Activated T-helper 17 cell treated with anti-CD3 and anti-CD28 coated beads, Interleukin-2, amount 50 U/mL, for 72 hours (primary cell): ENCODE results near the gene CASZ1. TPM values are rescaled to one million over a fixed set of nuclear protein-coding genes. Genes with fewer than 3 reads are reported as not detected.

Source experiments
- ATAC-seq: fragments of 150-1000 bp; cut with Tn5 transposase; replicated peaks from 2 replicates; pipeline ENCODE4 v1.10.0; 2021; ENCODE audit warnings: mild to moderate bottlenecking, moderate library complexity
- H3K27ac Mint-ChIP-seq: one replicate; pipeline ENCODE4 v1.8.0; 2022; ENCODE audit warnings: mixed read lengths
- H3K27me3 Mint-ChIP-seq: one replicate; pipeline ENCODE4 v1.8.0; 2022; ENCODE audit warnings: mixed read lengths
- H3K36me3 Mint-ChIP-seq: one replicate; pipeline ENCODE4 v1.8.0; 2022; ENCODE audit warnings: low read depth, mild to moderate bottlenecking, mixed read lengths
- H3K4me1 Mint-ChIP-seq: one replicate; pipeline ENCODE4 v1.8.0; 2022; ENCODE audit warnings: mixed read lengths
- H3K4me3 Mint-ChIP-seq: one replicate; pipeline ENCODE4 v1.8.0; 2022; ENCODE audit warnings: mild to moderate bottlenecking, mixed read lengths
- H3K9me3 Mint-ChIP-seq: one replicate; pipeline ENCODE4 v1.8.0; 2022; ENCODE audit warnings: mixed read lengths
- total RNA-seq, 2 donors: library from RNA; stranded (reverse); gene quantifications; one replicate each; pipeline ENCODE4 v1.2.3, GENCODE V29; 2022

The CASZ1 gene
- total RNA-seq, 2 donors from 2014 or later: 2.6 to 4.3 TPM

DNA sequence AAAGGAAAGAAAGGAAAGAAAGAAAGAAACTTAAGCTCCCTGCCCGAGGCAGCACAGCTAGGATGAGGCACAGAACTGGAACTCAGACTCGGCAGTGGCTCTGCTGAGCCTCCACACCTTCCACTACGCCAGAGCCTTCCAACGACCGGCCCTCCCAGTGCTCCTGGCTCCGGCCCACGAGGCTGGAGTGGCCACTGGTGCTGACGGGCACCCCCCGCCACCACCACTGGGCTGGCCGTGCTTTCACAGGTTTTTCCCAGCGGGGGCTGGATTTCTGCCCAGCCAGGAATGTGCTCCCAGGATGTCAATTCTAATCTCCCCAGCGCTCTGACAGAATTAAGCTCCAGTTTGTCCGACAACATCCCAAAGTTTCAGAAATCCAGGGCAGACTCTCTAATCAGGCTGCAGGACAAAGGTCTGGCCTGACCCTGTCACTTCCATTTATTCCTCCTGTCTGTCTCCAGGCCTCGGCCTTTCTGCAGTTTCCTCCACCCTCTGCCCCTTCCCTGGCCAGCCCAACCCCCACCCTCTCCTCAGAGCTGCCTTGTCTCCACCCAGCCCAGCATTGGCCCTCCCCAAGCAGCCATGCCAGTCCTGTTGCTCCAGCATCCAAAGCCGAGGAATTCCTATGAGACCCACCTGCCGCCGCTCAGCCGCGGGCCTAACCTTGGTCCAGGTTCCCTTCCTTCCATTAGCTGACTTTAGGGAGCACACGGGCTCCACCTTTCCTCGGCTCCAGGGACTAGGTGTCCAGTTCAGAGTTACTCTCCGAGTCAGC, 81.9 kb downstream of the CASZ1 start:
- no peaks in the 10 kb centered on the region for H3K9me3 Mint-ChIP-seq
- no peaks in the 10 kb centered on the region for H3K4me1 Mint-ChIP-seq
- peaks cover 8% of the 10 kb centered on the region for H3K27me3 Mint-ChIP-seq
- no peaks in the 10 kb centered on the region for H3K36me3 Mint-ChIP-seq
- no peak for ATAC-seq
- no peak overlapping the region for H3K4me3 Mint-ChIP-seq
- H3K27ac Mint-ChIP-seq: no peak overlapping the region

DNA sequence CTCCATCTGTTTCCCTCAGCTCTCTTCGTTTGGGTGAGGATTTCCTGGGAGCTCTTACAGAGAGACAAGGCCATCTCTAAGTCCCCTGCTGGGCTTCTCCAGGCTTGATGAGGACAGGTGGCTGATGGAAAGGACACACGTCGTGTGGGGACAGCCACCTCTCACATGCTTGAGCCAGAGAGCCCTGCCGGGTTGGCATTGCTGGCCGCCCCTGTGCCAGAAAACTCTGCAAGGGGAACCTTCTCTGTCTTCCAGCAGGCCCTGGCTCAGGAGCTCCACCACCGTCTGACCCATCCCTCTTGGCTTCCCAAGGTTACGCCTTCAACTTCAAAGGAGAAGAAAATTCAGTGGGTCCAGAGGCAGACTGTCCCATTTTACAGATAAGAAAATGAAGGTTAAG, 82.8 kb downstream of the CASZ1 start:
- Mint-ChIP-seq H3K9me3 (no peaks in the 10 kb centered on the region), H3K4me1 (no peaks in the 10 kb centered on the region), H3K4me3 (no peak overlapping the region), H3K36me3 (no peaks in the 10 kb centered on the region), H3K27ac (no peak overlapping the region), H3K27me3 (peaks cover 8% of the 10 kb centered on the region)
- ATAC-seq: no peak

DNA sequence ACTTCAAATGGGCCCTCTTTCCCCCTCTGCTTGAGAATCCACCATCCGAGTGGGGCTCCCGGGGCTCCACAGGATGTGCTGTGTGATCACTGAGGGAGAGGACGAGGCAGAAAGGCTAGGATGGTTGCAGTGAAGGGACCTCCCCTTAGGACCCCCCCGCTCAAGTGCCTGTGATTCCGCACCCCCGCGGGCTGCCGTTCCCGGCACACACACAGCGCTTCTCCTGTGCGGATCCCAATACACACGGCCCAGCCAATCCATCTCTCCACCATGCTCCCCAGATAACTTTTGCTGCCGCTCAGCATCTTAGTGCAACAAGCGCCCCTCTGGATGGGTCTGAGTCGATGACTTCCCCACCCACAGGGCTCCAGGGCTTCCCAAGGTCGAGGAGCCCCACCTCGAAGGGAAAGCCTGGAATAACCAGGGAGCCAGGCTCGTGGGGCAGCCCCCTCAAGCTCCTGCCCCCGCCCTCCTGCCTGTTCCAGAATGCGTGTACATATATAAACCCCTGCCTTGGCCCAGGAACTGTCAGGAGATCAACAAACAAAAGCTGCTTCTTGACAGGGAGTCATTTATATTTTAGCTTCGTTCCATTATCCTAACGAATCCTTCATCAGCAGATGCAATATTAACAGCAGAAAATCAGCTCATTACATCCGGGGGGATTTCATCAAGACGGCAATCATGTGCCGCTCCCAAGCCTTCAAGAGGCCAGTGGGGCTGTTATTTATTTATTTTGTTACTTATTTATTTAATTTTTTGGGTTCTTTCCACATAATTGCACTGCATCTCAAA, 83.7 kb downstream of the CASZ1 start:
- no peak for ATAC-seq
- no peak overlapping the region for H3K27ac Mint-ChIP-seq
- no peaks in the 10 kb centered on the region for H3K36me3 Mint-ChIP-seq
- peaks cover 8% of the 10 kb centered on the region for H3K27me3 Mint-ChIP-seq
- no peaks in the 10 kb centered on the region for H3K4me1 Mint-ChIP-seq
- no peaks in the 10 kb centered on the region for H3K9me3 Mint-ChIP-seq
- H3K4me3 Mint-ChIP-seq: no peak overlapping the region

DNA sequence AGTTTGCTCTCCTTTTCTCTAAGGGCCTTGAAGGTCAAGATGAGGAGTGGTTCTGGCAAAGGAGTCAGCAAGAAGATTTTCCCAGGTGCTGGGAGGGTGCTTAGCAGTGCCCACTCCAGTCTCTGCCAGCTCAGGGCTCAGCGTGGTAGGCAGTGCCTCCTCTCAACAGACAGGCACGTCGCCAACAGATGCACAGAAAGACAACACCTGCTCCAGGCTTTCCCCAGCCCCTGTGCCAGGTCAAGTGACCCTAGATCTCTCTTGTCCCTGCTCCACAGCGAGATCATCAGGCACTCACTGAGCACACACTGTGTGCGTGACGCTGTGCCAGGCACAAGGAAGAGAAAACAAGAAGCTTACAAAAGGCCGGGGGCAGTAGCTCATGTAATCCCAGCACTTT, 86.0 kb downstream of the CASZ1 start:
- Mint-ChIP-seq H3K27me3 (peaks cover 3% of the 10 kb centered on the region), H3K4me3 (no peak overlapping the region), H3K36me3 (no peaks in the 10 kb centered on the region), H3K9me3 (no peaks in the 10 kb centered on the region), H3K27ac (no peak overlapping the region), H3K4me1 (no peaks in the 10 kb centered on the region)
- no peak for ATAC-seq

DNA sequence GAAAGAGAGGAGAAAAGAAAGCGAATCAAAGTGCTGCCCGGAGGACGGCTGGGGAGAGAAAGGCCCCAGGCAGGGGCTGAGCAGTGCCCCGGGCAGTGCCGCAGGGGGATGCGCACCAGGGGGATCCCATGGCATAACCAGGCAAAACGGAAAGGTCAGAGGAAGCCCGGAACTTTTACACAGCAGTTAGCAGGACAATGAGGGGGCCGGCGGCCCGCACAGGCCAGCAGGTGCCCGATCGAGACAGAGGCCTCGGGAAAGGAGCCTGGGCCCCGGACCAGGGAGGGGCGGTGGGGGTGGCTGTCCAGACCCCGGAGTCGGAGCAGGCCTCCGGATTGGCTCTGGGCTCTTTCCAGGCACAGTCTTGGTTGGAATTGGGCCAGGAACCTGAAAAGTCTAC, 86.8 kb downstream of the CASZ1 start:
- peaks cover 3% of the 10 kb centered on the region for H3K27me3 Mint-ChIP-seq
- no peak for ATAC-seq
- no peak overlapping the region for H3K4me3 Mint-ChIP-seq
- H3K4me1 Mint-ChIP-seq: no peaks in the 10 kb centered on the region
- H3K36me3 Mint-ChIP-seq: no peaks in the 10 kb centered on the region
- no peak overlapping the region for H3K27ac Mint-ChIP-seq
- no peaks in the 10 kb centered on the region for H3K9me3 Mint-ChIP-seq

DNA sequence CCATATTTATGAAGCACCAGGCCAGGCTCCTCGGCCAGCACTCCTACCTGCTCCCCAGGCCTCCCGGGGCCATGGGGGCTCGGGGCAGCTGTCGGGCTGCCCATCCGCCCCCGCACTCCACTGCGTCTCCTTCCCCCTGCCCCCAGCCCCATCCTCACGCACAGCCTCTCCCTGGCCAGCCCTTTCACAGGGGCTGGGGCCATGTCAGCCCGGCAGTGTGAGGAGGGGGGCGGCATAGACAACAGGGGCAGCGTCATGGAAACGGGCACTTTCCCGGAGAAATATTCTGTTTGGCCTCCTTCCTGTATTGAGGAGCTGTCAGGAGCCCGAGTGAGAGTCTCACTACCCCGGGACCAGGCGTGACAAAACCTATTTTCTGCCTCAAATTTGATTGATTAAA, 87.3 kb downstream of the CASZ1 start:
- H3K27me3 Mint-ChIP-seq: peaks cover 3% of the 10 kb centered on the region
- no peak overlapping the region for H3K4me3 Mint-ChIP-seq
- H3K27ac Mint-ChIP-seq: no peak overlapping the region
- no peaks in the 10 kb centered on the region for H3K9me3 Mint-ChIP-seq
- ATAC-seq: no peak
- no peaks in the 10 kb centered on the region for H3K36me3 Mint-ChIP-seq
- no peaks in the 10 kb centered on the region for H3K4me1 Mint-ChIP-seq

DNA sequence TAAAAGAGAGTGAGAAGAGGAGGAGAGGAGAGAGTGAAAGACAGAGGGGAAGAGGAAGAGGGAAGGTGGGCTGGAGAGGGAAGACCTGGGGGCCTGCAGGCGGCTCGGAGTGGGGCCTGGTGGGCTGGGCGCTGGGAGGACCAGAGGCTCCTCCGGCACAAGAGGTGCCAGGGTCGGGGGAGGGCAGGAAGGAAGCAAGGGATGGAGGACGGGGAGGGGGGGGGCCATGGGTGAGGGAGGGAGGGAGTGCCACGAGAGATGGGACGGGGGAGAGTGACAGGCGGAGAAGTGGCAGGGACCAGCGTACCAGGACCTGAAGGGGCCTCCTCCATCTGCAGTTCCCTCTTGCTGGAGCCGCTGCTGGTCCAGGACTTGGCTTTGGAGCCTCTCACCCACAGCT, 87.7 kb downstream of the CASZ1 start:
- Mint-ChIP-seq H3K27ac (no peak overlapping the region), H3K4me3 (no peak overlapping the region), H3K27me3 (no peaks in the 10 kb centered on the region)

DNA sequence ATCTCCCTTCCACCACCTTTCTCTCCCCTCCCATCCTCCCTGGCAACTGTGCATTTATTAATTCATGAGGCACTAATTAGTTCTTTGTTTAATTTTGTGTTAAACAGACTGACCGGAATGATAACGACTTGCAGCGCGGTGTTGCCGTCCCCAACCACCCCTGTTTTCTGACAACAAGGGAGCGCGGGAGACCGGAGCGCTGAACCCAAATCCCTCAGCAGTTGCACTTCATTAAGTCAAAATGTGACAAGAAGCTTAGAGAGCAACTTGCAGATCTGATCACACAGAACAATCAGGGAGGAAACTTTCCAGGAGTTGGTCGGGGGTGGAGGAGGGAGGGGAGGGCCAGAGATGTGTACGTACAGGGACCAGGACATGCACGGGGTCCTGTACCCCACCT, 89.2 kb downstream of the CASZ1 start:
- no peaks in the 10 kb centered on the region for H3K27me3 Mint-ChIP-seq
- H3K4me1 Mint-ChIP-seq: no peaks in the 10 kb centered on the region
- no peaks in the 10 kb centered on the region for H3K36me3 Mint-ChIP-seq
- no peak for ATAC-seq
- H3K9me3 Mint-ChIP-seq: no peaks in the 10 kb centered on the region
- H3K27ac Mint-ChIP-seq: peak overlapping the region; percentile 28
- H3K4me3 Mint-ChIP-seq: no peak overlapping the region

More for the DNA sequence above, 87.7 kb downstream of the CASZ1 start:
- ATAC-seq: no peak
- no peaks in the 10 kb centered on the region for H3K9me3 Mint-ChIP-seq
- H3K4me1 Mint-ChIP-seq: no peaks in the 10 kb centered on the region
- no peaks in the 10 kb centered on the region for H3K36me3 Mint-ChIP-seq

DNA sequence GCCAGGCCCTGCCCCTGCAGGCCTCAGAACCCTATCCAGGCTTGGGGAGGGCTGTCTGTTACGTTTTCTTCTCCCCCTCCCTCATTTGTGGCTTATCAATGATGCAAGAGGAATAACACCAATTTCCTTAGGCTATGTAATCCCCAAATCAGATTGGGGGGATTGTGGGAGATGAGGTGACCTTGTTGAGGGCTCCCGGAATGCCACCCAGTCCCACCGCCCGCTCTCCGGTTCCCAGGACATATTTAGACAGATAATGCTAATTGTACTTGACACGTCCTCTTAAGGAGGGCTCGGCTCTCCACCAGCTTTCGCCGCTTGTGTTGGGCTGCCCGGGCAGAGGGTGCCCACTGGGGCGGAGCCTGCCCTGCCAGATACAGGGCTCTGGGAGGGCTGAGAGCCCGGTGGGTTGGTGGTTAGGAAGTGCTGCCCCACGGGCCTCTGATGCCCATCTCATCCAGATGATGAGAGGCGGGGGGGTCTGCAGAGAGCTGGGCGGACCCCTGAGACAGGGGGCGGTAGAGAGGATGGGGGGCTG, 90.0 kb downstream of the CASZ1 start:
- no peak for ATAC-seq
- Mint-ChIP-seq H3K4me3 (no peak overlapping the region), H3K9me3 (no peaks in the 10 kb centered on the region), H3K27me3 (no peaks in the 10 kb centered on the region), H3K36me3 (no peaks in the 10 kb centered on the region), H3K27ac (no peak overlapping the region), H3K4me1 (no peaks in the 10 kb centered on the region)

DNA sequence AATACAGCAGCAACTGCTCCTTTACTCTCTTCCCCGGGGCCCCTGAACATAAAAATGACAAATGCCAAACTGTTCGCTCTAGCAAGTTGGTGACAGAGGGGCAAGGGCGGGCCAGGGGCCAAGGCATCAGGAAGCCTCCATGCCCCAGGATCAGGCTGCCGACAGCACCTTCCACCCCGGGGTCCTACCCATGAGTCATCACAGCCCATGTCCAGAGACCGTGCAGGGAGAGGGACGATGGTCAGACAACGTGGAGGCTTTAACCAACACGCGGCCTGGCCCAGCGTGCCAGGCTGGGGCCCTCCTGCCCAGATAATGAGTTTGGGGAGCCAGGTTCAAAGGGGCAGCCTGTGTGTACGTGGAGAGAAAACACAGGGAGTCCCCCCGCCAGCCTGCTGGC, 90.5 kb downstream of the CASZ1 start:
- ATAC-seq: no peak
- no peak overlapping the region for H3K4me3 Mint-ChIP-seq
- no peaks in the 10 kb centered on the region for H3K9me3 Mint-ChIP-seq
- no peaks in the 10 kb centered on the region for H3K36me3 Mint-ChIP-seq
- no peaks in the 10 kb centered on the region for H3K27me3 Mint-ChIP-seq
- H3K27ac Mint-ChIP-seq: no peak overlapping the region
- no peaks in the 10 kb centered on the region for H3K4me1 Mint-ChIP-seq

DNA sequence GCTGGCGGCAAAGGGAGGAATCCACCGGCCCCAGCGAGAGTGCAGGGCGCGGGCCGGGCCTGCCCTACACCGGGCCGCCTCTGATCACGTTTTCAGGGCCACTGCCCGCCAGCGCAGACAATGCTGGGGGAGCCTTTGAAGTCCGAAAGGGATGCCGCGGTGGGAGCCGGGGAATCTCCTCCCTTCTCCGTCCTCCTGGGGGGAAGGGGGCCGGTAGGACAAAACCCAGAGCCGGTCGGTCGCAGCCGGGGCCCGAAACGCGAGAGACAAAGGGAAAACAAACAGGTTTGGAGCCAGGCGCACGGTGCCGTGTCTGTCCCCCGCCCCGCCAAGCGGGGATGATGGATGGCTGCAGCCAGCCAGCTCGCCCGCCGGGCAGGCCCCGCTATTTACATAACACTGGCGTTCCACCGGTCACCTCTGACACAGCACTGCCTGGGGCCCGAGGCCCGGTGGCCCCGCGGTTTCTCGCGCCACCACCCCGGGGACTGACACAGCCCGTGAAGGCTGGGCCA, 92.0 kb downstream of the CASZ1 start:
- Mint-ChIP-seq H3K27me3 (no peaks in the 10 kb centered on the region), H3K9me3 (no peaks in the 10 kb centered on the region), H3K27ac (no peak overlapping the region), H3K36me3 (no peaks in the 10 kb centered on the region), H3K4me1 (no peaks in the 10 kb centered on the region), H3K4me3 (no peak overlapping the region)
- ATAC-seq: no peak

DNA sequence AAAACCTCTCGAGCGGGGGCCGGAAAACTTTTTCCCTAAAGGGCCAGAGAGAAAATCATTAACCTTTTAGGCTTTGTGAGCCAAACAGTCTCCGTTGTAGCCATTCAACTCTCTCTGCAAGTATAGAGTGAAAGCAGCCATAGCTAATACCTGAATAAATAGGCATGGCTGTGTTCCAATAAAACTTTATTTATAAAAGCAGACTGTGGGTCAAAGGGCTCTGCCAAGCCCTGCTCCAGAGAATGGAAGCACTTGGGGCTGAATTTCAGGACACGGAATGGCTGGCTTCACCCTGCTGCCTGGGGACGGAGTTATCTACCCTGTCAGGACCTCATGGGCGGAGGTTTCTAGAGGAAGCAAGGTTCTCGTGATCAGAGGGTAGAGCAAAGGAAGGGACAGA, 92.7 kb downstream of the CASZ1 start:
- H3K9me3 Mint-ChIP-seq: no peaks in the 10 kb centered on the region
- H3K4me3 Mint-ChIP-seq: no peak overlapping the region
- no peak overlapping the region for H3K27ac Mint-ChIP-seq
- no peaks in the 10 kb centered on the region for H3K4me1 Mint-ChIP-seq
- no peak for ATAC-seq
- H3K36me3 Mint-ChIP-seq: no peaks in the 10 kb centered on the region
- H3K27me3 Mint-ChIP-seq: no peaks in the 10 kb centered on the region

DNA sequence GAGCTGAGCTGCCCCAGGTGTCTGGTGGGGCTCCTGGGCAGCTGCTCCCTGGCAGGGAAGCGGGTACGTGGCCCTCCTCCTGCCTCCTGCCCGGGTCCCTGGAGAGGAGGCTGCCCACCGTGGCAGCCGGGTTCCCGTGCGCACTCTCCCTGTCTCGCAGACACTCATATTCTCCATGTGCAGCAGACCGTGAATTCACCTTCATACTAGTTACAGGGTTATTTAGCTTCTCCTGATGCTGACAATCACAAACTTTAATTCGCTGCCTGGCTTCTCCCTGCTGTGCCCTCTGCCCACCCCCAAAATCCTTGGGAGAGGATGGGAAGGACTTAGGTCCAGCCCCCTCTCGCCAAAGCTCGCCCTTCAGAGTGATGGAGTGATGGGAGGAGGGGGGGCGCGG, 95.3 kb downstream of the CASZ1 start:
- peaks cover 5% of the 10 kb centered on the region for H3K4me1 Mint-ChIP-seq
- no peaks in the 10 kb centered on the region for H3K9me3 Mint-ChIP-seq

DNA sequence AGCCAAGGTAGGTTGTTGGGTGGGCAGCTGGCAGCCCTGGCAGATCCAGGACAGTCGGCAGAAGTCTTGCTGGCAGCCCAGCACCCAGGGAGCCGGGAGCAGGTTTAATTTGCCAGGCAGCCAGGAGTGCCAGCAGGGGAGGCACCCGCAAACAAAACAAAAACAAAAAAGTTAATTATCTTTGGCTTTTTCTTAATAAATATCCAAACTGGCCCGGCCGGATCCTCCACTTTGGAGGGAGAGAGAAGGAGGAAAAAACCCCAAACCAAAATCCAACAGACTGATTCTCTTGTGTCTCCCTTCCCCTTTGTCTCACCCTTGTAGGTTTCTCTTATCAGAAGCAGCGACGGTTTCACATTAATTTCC, 97.0 kb downstream of the CASZ1 start:
- H3K4me1 Mint-ChIP-seq: peaks cover 5% of the 10 kb centered on the region
- no peaks in the 10 kb centered on the region for H3K36me3 Mint-ChIP-seq
- H3K27ac Mint-ChIP-seq: no peak overlapping the region
- no peak for ATAC-seq
- no peak overlapping the region for H3K4me3 Mint-ChIP-seq
- H3K27me3 Mint-ChIP-seq: peaks cover 3% of the 10 kb centered on the region
- no peaks in the 10 kb centered on the region for H3K9me3 Mint-ChIP-seq

More for the DNA sequence above, 95.3 kb downstream of the CASZ1 start:
- peaks cover under 1% of the 10 kb centered on the region for H3K27me3 Mint-ChIP-seq
- no peak for ATAC-seq
- no peaks in the 10 kb centered on the region for H3K36me3 Mint-ChIP-seq
- no peak overlapping the region for H3K27ac Mint-ChIP-seq
- H3K4me3 Mint-ChIP-seq: no peak overlapping the region
